Suprapubic skin (tissue), 4 donors: ENCODE data around the gene MYO7B.

Source experiments
- CTCF ChIP-seq, 2 donors: fragments of 200-600 bp in 1 of 2; fragments of 450-650 bp in 1 of 2; sonication (generic) in 1 of 2; IDR thresholded peaks; one replicate each; pipeline ENCODE4 v1.5.1; 2016 to 2019; ENCODE audit warnings: antibody characterized with exemption in 2 of 2, mild to moderate bottlenecking in 1 of 2, moderate library complexity in 1 of 2
- EP300 ChIP-seq: sonication (generic); formaldehyde crosslinking; IDR thresholded peaks from one replicate; pipeline ENCODE4 v1.6.1; 2017; ENCODE audit warnings: antibody characterized with exemption
- POLR2A ChIP-seq, 2 donors: fragments of 450-650 bp; IDR thresholded peaks; one replicate each; pipeline ENCODE4 v1.6.1; 2017; ENCODE audit warnings: antibody characterized with exemption in 2 of 2, mild to moderate bottlenecking in 2 of 2, moderate library complexity in 2 of 2
- POLR2AphosphoS5 ChIP-seq, 3 donors: sonication (generic); formaldehyde crosslinking; IDR thresholded peaks; one replicate each; pipeline ENCODE4 v1.6.1; 2017; ENCODE audit warnings: antibody characterized with exemption in 3 of 3

GRCh38 chr2:127637236-127637630 is 101.8 kb downstream of the MYO7B start:
- TF ChIP-seq CTCF (IDR thresholded peaks at IDR 0.05) (no peak), POLR2AphosphoS5 (IDR thresholded peaks at IDR 0.05) (no peak), POLR2A (IDR thresholded peaks at IDR 0.05) (no peak), EP300 (no peak)
